Stromal cell of bone marrow (primary cell): ENCODE data around the gene TGFBR3.

ENCODE experiments used
- DNase-seq: peaks from one replicate; pipeline ENCODE4 v3.0.0-alpha.2; 2012; ENCODE audit warnings: low read depth

The TGFBR3 gene

DNA sequence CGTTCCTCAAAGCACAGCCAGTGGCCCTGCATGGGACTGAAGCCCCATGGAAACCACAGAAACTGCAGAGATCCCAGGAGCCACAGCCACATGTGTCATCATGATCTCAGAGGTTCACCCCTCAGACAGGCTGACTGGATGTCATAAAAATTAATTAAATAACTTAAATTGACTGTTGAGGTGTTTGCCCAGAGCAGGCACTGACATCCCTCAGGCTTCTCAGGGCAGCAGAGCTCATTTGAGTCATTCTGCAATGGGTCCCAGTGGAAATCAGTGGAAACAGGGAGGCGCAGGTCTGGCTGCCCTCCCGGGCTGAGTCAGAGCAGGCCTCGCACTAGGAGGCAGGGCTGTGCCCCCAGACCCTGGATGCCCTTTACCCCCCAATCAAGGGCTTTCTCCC, 250.2 kb downstream of the TGFBR3 start:
- peak; percentile 79 for DNase-seq

DNA sequence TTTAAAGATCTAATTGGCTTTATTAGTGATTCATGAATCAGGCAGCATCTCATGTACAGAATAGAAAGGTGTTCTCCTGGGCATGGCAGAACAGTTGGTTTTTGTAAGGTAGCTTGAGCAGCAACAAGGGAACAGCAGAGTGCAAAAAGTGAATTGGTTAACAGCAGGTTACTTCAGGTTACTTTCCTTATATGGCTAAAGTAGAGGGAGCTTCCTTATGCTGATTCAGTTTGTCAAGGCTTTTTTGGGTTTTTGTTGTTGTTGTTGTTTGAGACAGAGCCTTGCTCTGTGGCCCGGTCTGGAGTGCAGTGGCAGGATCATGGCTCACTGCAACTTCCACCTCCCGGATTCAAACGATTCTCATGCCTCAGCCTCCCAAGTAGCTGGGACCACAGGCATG, 252.5 kb downstream of the TGFBR3 start:
- no peak for DNase-seq

DNA sequence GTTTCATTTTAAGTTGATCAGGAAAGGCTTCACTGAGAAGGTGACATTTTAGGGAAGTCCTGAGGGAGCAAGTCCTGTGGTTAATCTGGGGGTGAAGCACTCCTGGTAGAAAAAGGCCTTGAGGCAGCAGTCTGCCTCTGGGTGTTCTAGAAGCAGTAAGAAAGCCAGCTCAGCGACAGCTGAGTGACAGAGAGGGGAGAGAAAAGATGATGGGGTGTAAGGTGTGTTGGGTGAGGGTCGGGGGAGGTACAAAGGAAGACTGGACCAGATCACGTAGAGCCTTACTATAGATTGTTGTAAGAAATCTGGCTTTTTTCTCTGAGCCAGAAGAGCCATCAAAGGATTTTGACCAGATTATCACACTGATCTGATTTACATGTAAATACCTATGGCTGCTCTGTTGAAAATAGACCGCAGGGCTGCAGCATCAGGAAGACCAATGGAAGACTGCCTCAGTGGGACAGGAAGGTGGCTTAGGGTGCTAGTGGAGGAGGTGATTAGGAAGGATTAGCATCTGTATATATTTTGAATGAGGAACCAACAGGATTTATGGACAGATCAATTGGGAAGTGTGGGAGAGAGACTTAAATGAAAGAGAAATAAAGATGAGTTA, 254.1 kb downstream of the TGFBR3 start:
- DNase-seq = no peak

DNA sequence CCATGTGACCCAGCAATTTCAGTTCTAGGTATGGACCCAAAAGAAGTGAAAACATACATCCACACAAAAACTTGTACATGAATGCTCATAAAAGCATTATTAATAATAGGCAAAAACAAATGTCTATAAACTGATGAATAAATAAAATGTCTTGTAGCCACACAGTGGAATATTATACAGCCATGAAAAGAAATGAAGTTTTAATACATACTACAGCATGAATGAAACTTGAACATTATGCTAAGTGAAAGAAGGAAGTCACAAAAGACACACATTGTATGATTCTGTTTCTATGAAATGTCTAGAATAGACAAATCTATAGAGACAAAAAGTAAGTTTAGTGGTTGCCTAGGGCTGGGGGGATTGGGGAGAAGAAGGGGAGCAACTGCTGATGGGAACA, 255.1 kb downstream of the TGFBR3 start:
- DNase-seq = no peak
